ENCODE data around the gene UBR7.
"Not testable (repeated sequence)": the region's sequence is repeated elsewhere in the genome, so short reads cannot be mapped to it uniquely, and the experiment has no call there.

UBR7 gene

DNA sequence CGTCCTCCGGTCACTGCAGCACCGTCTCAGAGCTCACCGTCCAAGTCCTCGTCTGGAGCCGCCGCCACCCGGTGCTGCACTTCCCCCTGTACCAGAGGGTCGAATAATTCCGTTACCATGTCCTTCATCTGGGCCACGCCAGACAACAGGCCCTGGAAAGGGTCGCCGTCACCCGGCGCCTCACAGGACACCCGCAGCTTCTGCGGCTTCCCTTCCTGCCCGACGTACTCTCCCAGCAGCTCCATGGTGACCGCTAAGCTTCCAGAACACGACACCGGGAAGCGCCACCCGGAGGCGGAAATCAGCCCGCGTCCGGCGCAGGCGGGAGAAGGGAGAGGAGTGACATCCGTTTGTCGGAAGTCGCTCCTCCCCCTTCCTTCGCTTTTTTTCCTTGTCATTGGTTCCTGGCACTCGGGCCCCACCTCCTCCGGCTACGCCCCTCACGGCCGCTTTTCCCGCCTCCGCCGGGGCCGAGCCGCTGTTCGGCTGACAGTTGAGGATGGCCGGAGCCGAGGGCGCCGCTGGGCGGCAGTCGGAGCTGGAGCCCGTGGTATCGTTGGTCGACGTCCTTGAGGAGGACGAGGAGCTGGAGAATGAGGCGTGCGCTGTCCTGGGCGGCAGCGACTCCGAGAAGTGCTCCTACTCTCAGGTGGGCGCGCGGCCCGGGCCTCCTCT, at the start of gene UBR7, which contains the start of gene GON7:
Gene UBR7, plus strand, starts transcription at position 464 of the 675 bp plus-strand sequence. Its CDS starts 36 bp downstream, at position 500.
Gene GON7, minus strand, starts transcription at position 273 of the 675 bp plus-strand sequence. Its CDS starts 28 bp downstream, at position 245.
- peak; percentile 93 for DNase-seq

DNA sequence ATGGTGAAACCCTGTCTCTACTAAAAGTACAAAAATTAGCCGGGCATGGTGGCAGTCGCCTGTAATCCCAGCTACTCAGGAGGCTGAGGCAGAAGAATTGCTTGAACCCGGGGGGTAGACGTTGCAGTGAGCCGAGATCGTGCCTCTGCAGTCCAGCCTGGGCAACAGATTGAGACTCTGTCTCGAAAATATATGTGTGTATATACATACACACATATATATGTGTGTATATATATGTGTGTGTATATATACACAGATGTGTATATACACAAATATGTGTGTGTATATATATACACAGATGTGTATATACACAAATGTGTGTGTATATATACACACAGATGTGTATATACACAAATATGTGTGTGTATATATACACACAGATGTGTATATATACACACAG, 48.7 kb upstream of the UBR7 start:
- DNase-seq: not testable (repeated sequence)

DNA sequence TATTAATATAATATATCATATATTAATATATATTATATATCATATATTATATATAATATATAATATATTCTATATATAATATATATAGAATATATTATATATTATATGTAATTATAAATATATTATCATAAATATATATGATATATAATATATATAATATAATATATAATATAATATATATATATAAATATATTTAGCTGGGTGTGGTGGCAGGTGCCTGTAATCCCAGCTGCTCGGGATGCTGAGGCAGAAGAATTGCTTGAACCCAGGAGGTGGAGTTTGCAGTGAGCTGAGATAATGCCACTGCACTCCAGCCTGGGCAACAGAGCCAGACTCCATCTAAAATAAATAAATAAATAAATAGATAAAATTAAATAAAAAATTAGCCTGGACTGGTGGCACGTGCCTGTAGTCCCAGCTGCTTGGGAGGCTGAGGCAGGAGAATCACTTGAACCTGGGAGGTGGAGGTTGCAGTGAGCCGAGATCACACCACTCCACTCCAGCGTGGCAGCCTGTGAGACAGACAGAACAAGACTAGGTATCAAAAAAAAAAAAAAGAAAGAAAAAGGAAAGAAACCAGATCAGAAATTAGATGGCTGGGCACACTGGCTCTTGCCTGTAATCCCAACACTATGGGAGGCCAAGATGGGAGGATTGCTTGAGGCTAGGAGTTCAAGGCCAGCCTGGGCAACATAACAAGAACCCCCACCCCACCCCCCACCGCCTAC, 47.3 kb upstream of the UBR7 start:
- DNase-seq: not testable (repeated sequence)

- no peak for DNase-seq
Observed at GRCh38 chr14:93160353-93160801, 46.7 kb upstream of the UBR7 start.

GRCh38 chr14:93161411-93161940, 45.6 kb upstream of the UBR7 start:
- DNase-seq: no peak

DNA sequence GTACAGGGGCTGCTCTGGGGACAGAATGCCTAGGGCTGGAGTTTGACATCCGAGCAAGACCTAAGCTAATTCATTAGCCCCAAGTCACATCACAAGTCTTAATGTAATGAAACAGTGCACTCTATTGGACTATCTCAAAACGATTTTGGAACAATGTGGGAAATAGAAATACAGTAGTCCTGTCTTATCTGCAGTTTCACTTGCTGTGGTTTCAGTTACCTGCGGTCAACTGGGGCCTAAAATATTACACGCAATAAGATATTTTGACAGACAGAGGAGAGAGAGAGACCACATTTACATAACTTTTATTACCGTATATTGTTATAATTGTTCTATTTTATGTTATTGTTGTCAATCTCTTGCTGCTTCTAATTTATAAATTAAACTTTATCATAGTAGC, 43.5 kb upstream of the UBR7 start:
- no peak for DNase-seq

- DNase-seq: not testable (repeated sequence)
Observed at GRCh38 chr14:93165271-93166265, 41.5 kb upstream of the UBR7 start.

- DNase-seq: not testable (repeated sequence)
Observed at GRCh38 chr14:93168610-93169009, 38.4 kb upstream of the UBR7 start.

- DNase-seq: not testable (repeated sequence)
Observed at GRCh38 chr14:93169619-93170018, 37.4 kb upstream of the UBR7 start.

DNA sequence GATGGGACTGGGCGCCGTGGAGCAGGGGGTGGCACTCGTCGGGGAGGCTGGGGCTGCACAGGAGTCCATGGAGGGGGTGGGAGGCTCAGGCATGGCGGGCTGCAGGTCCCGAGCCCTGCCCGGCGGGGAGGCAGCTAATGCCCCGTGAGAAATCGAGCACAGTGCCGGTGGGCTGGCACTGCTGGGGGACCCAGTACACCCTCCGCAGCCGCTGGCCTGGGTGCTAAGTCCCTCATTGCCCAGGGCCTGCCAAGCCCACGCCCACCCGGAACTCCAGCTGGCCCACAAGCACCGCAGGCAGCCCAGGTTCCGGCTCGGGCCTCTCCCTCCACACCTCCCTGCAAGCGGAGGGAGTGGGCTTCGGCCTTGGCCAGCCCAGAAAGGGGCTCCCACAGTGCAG, 36.9 kb upstream of the UBR7 start:
- not testable (repeated sequence) for DNase-seq

- DNase-seq: no peak
Observed at GRCh38 chr14:93171376-93171775, 35.7 kb upstream of the UBR7 start.

GRCh38 chr14:93173943-93174395, 33.1 kb upstream of the UBR7 start:
- DNase-seq: no peak

GRCh38 chr14:93174731-93175130, 32.3 kb upstream of the UBR7 start:
- not testable (repeated sequence) for DNase-seq

DNA sequence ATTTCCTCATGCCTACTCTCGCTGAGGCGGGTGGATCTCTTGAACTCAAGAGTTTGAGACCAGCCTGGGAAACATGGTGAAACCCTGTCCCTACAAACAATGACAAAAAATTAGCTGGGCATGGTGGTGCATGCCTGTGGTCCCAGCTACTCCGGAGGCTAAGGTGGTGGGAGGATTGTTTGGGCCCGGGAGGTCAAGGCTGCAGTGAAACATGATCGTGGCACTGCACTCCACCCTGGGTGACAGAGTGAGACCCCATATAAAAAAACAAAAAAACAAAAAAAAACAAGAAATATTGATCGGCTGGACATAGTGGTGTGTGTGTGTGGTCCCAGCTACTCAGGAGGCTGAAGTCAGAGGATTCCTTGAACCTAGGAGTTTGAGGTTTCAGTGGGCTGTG, 31.6 kb upstream of the UBR7 start:
- no peak for DNase-seq

GRCh38 chr14:93183596-93184317, 23.3 kb upstream of the UBR7 start:
- DNase-seq: no peak

- peak; percentile 83 for DNase-seq
Observed at GRCh38 chr14:93184391-93185348, 22.4 kb upstream of the UBR7 start, which contains the start of the genes LYSET and MOAP1. Gene LYSET, plus strand, starts transcription at chr14:93185317. Its CDS starts 89 bp downstream, at chr14:93185406. Gene MOAP1, minus strand, starts transcription at chr14:93184897. Its CDS starts 655 bp downstream, at chr14:93184242.

- DNase-seq: no peak
Observed at GRCh38 chr14:93185349-93185720, 21.7 kb upstream of the UBR7 start.

GRCh38 chr14:93186466-93186865, 20.6 kb upstream of the UBR7 start:
- no peak for DNase-seq

DNA sequence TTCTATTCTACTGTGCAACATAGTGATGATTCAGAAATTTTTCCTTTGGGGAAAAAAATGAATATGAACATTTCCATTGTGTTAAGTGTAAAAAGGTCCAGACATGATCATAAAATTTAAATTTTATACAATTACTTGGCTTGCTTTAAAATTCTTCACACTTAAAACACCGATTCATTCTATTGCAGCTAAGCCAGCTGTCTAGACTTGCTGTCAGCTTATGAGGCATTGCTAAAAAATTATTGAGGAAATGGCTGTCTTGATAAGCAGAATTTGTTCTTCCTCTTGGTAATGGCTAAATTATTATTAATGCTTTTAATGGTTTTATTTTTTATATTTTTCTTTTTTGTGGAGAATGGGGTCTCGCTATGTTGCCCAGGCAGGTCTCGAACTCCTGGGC, 20.1 kb upstream of the UBR7 start:
- DNase-seq: no peak

GRCh38 chr14:93195316-93195999, 11.6 kb upstream of the UBR7 start:
- no peak for DNase-seq

All from GDM1 (cell line).